Heart left ventricle (tissue), 16 donors: ENCODE results near the gene PGAP3. TPM values are rescaled to one million over a fixed set of nuclear protein-coding genes. Genes with fewer than 3 reads are reported as not detected.

Source experiments
- ATAC-seq, 4 donors: fragments of 200-7000 bp; cut with Tn5 transposase; one replicate each; pipeline ENCODE4 v1.9.1; 2020 to 2022; ENCODE audit warnings: moderate library complexity in 4 of 4, mild to moderate bottlenecking in 3 of 4, moderate number of reproducible peaks in 1 of 4
- DNase-seq, 5 donors: peaks; one replicate each; pipeline ENCODE4 v3.0.0-alpha.2; 2020
- H3K27ac ChIP-seq, 12 donors: fragments of 200-600 bp; sonication (generic) in 4 of 12; one replicate each; pipeline versions ENCODE4 v1.5.0 to v1.8.0; 2016 to 2022; ENCODE audit warnings: mild to moderate bottlenecking in 2 of 12
- H3K27me3 ChIP-seq, 9 donors: fragments of 200-600 bp; sonication (generic) in 2 of 9; one replicate each; pipeline versions ENCODE4 v1.5.1 to v1.8.0; 2016 to 2022; ENCODE audit warnings: mild to moderate bottlenecking in 3 of 9
- H3K36me3 ChIP-seq, 9 donors: fragments of 200-600 bp; sonication (generic) in 2 of 9; one replicate each; pipeline versions ENCODE4 v1.5.0 to v1.8.0; 2018 to 2022; ENCODE audit warnings: mild to moderate bottlenecking in 2 of 9
- H3K4me1 ChIP-seq, 12 donors: fragments of 200-600 bp; sonication (generic) in 4 of 12; one replicate each; pipeline versions ENCODE4 v1.5.0 to v1.8.0; 2016 to 2022; ENCODE audit warnings: mild to moderate bottlenecking in 3 of 12
- H3K4me3 ChIP-seq, 12 donors: fragments of 200-600 bp; sonication (generic) in 4 of 12; one replicate each; pipeline versions ENCODE4 v1.5.0 to v1.8.0; 2017 to 2022; ENCODE audit warnings: mild to moderate bottlenecking in 9 of 12, moderate library complexity in 4 of 12
- H3K9me3 ChIP-seq, 12 donors: fragments of 200-600 bp; sonication (generic) in 4 of 12; one replicate each; pipeline versions ENCODE4 v1.5.0 to v1.8.0; 2016 to 2022; ENCODE audit warnings: mild to moderate bottlenecking in 1 of 12
- CTCF ChIP-seq, 12 donors: fragments of 200-600 bp; sonication (generic) in 4 of 12; IDR thresholded peaks; one replicate each; pipeline versions ENCODE4 v1.5.0 to v1.8.0; 2018 to 2022; ENCODE audit warnings: antibody characterized with exemption in 12 of 12, mild to moderate bottlenecking in 5 of 12
- POLR2A ChIP-seq, 2 donors: fragments of 450-650 bp; IDR thresholded peaks; one replicate each; pipeline ENCODE4 v1.6.1; 2017; ENCODE audit warnings: antibody characterized with exemption in 2 of 2, mild to moderate bottlenecking in 2 of 2, moderate library complexity in 2 of 2
- WGBS, 4 donors: extraction: QIAGEN DNeasy Blood & Tissue Kit in 2 of 4; methylation state at CpG; one replicate each; pipeline versions ENCODE4 v1.1.5 to v1.1.7; 2013 to 2018; 5-methylcytosine and 5-hydroxymethylcytosine counted together
- intact Hi-C, 10 donors: fragments of 100-400 bp; cut with DNase I; formaldehyde crosslinking; loops; one replicate each; pipeline versions ENCODE4 v1.11.1 to v1.14.2; 2022
- polyA plus RNA-seq, 2 donors: library from polyadenylated mRNA; stranded (reverse); fragments of 200-250 nt; gene quantifications; one replicate each; pipeline ENCODE4 v1.2.3, GENCODE V29; 2013
- total RNA-seq, 9 donors: library from RNA; depleted of rRNA in 2 of 9; stranded (reverse); fragments of >200 nt in 2 of 9; fragmentation: NEBNext Ultra II Directional in 3 of 9; extraction: Animal tissue kit (Norgen Biotek cat#: 25700) in 3 of 9; gene quantifications; one replicate each; pipeline versions ENCODE4 v1.1.0 to v1.2.4, GENCODE V29; 2016 to 2023
- donor health status: ischemic (EF 13 %, LVEDD 7.1; RV severe dilation, severe dysfunction).
- donor health status: healthy with polysubstance abuse.
- donor health status: DM: no; HTN: yes; CAD: no.
- donor health status: DM: no; HTN: no; CAD: no.
- donor health status: ischemic (EF 25% LVEDD 6.9; RV normal size, moderate dysfunction).
- donor health status: ischemic (EF 25% LVEDD 5.7; RV mildly dilated, moderate dysfunction).
- donor health status: healthy.
- donor health status: DM: yes; HTN: yes; CAD: no.
- donor health status: ischemic (EF 35%, LVEDD 5.7; RV mildly dilated, moderate dysfunction).
- donor health status: nonischemic (EF 11% LVEDD 7.7; RV severe dilation, severe dysfunction).
- donor health status: DM: yes; HTN: yes; CAD: no.
- donor health status: PGD.
- donor health status: ischemic (EF 29% LVEDD 5.4; RV normal size, mild dysfunction).
- donor health status: nonischemic (EF 23%, LVEDD 6.1; RV moderate dilation, normal function).

Gene PGAP3
- total and polyA plus RNA-seq, 11 donors: 8.0 to 18.8 (median 13.3) TPM

- Histone ChIP-seq H3K36me3 (peaks cover 0 to 6% (median 0%) of the 10 kb centered on the region in 9 donors), H3K27ac (no peak overlapping the region), H3K9me3 (no peaks in the 10 kb centered on the region), H3K4me3 (no peak overlapping the region), H3K27me3 (peaks cover 0 to 13% (median 0%) of the 10 kb centered on the region in 9 donors), H3K4me1 (peaks cover 0 to 20% (median 7%) of the 10 kb centered on the region in 12 donors)
- intact Hi-C loops: loop anchor here in 1 of 10 donors (5.0 kb wide), 1 partner anchor 36 kb away; the partner anchor contains the start of gene MIEN1
- WGBS, 4 donors: 88 to 93% (median 90%) methylated on average over 5 to 6 of the region's 6 CpGs
- ATAC-seq (no peak), DNase-seq (peak in 1 of 5 donors; percentile 33)
- TF ChIP-seq CTCF (IDR thresholded peaks at IDR 0.05) (no peak), POLR2A (IDR thresholded peaks at IDR 0.05) (no peak)
These were observed 8.9 kb upstream of the PGAP3 start for GRCh38 chr17:39696731-39697130.

GRCh38 chr17:39695089-39695474, 7.2 kb upstream of the PGAP3 start:
- no peak for TF ChIP-seq CTCF (IDR thresholded peaks at IDR 0.05)
- TF ChIP-seq POLR2A (IDR thresholded peaks at IDR 0.05): no peak
- H3K4me3 ChIP-seq: no peak overlapping the region
- peaks cover 0 to 6% (median 0%) of the 10 kb centered on the region in 9 donors for H3K36me3 ChIP-seq
- peaks cover 0 to 8% (median 0%) of the 10 kb centered on the region in 12 donors for H3K4me1 ChIP-seq
- no peak overlapping the region for H3K27ac ChIP-seq
- H3K9me3 ChIP-seq: no peaks in the 10 kb centered on the region
- DNase-seq (no peak), ATAC-seq (no peak)
- 82 to 87% (median 86%) methylated on average over 2 of the region's 2 CpGs for WGBS, 4 donors
- peaks cover 0 to 8% (median 0%) of the 10 kb centered on the region in 9 donors for H3K27me3 ChIP-seq
- intact Hi-C loops: loop anchor here in 1 of 10 donors (5.0 kb wide), 1 partner anchor 37 kb away; the partner anchor contains the start of gene MIEN1

- H3K27me3 ChIP-seq: peaks cover 0 to 3% (median 0%) of the 10 kb centered on the region in 9 donors
- ATAC-seq (no peak), DNase-seq (no peak)
- peaks cover 0 to 8% (median 0%) of the 10 kb centered on the region in 12 donors for H3K4me1 ChIP-seq
- TF ChIP-seq CTCF (IDR thresholded peaks at IDR 0.05) (no peak), POLR2A (IDR thresholded peaks at IDR 0.05) (no peak)
- H3K27ac ChIP-seq: no peak overlapping the region
- WGBS, 4 donors: 85 to 90% (median 87%) methylated on average over 5 of the region's 5 CpGs
- intact Hi-C loops: no loop called here
- no peaks in the 10 kb centered on the region for H3K9me3 ChIP-seq
- peaks cover 0 to 6% (median 0%) of the 10 kb centered on the region in 9 donors for H3K36me3 ChIP-seq
- no peak overlapping the region for H3K4me3 ChIP-seq
These were observed 6.7 kb upstream of the PGAP3 start for GRCh38 chr17:39694593-39694992.

GRCh38 chr17:39688945-39689344, 1.1 kb upstream of the PGAP3 start:
- DNase-seq (peak in 1 of 5 donors; percentile 7), ATAC-seq (no peak)
- Histone ChIP-seq H3K4me3 (peak overlapping the region in 7 of 12 donors; percentile 61 to 95 (median 77)), H3K9me3 (no peaks in the 10 kb centered on the region), H3K4me1 (peaks cover 0 to 18% (median 12%) of the 10 kb centered on the region in 12 donors), H3K27me3 (no peaks in the 10 kb centered on the region), H3K27ac (no peak overlapping the region), H3K36me3 (peaks cover 0 to 17% (median 7%) of the 10 kb centered on the region in 9 donors)
- 37 to 49% (median 45%) methylated on average over 3 of the region's 3 CpGs for WGBS, 4 donors
- intact Hi-C loops: loop anchor here in 3 of 10 donors (5.0 kb wide), 3 partner anchors 38 to 63 kb away; partner anchors contain the start of gene MIEN1 (in 2 of the 3)
- TF ChIP-seq POLR2A (IDR thresholded peaks at IDR 0.05) (no peak), CTCF (IDR thresholded peaks at IDR 0.05) (no peak)
